ENCODE data around the gene TUBB8. TPM values are rescaled to one million over a fixed set of nuclear protein-coding genes. Genes with fewer than 3 reads are reported as not detected.

The TUBB8 gene
- not detected for total RNA-seq (2013)
- polyA plus RNA-seq (under 1 TPM in 1 of 3 donors, not detected in 2; 0.43 TPM), polyA minus RNA-seq (not detected in 2 replicates), total RNA-seq (0 to 0.35 (median 0.07) reads per million in 11 experiments)

GRCh38 chr10:48996-49395 lies at the start of gene TUBB8:
TUBB8 (minus strand) TSS chr10:49296; CDS start chr10:49238, 58 bp downstream.
- Mint-ChIP-seq H3K27me3 (ENCODE audit: low read depth in 3 of 3) (peaks cover 0 to 7% (median 5%) of the 10 kb centered on the region in 3 donors), H3K4me1 (no peaks in the 10 kb centered on the region), H3K4me3 (no peak within 1 kb of the TSS), H3K9me3 (peaks cover 0 to 3% (median 0%) of the 10 kb centered on the region in 7 donors), H3K27ac (peak within 1 kb of the TSS in 1 of 7 donors; percentile 31), H3K36me3 (no peaks in the 10 kb centered on the region)
- no peak within 1 kb of the TSS for H3K4me2 ChIP-seq (replicated peaks; ENCODE audit: extremely low read depth, low read length, poor library complexity, severe bottlenecking)
- intact Hi-C loops (cut with micrococcal nuclease): no loop called here
- no peak within 1 kb of the TSS for H3K27ac ChIP-seq (ENCODE audit: low read depth in 1 of 2, low read length in 2 of 2)
- no peak within 1 kb of the TSS for H3K9ac ChIP-seq (ENCODE audit: insufficient read depth, low read length, poor library complexity, severe bottlenecking)
- 58% methylated on average over 30 of the region's 34 CpGs for WGBS (ENCODE audit: insufficient coverage)
- no peak for DNase-seq
- H2AFZ ChIP-seq (ENCODE audit: insufficient read depth, low read depth, low read length, poor library complexity, severe bottlenecking): no peak within 1 kb of the TSS
- no peaks in the 10 kb centered on the region for H3K4me1 ChIP-seq (ENCODE audit: control insufficient read depth in 1 of 2, insufficient read depth in 2 of 2, low read length in 2 of 2)
- no peak within 1 kb of the TSS for H3K4me3 ChIP-seq (replicated peaks in 1 of 3; ENCODE audit: low read depth in 2 of 3, low read length in 3 of 3)
- H3K27me3 ChIP-seq (ENCODE audit: control insufficient read depth in 2 of 2, insufficient read depth in 2 of 2, low read length in 2 of 2): no peaks in the 10 kb centered on the region
- no peaks in the 10 kb centered on the region for H3K9me3 ChIP-seq (replicated peaks in 1 of 2; ENCODE audit: control insufficient read depth in 1 of 2, insufficient read depth in 1 of 2, low read length in 2 of 2)
- H4K20me1 ChIP-seq (ENCODE audit: insufficient read depth, low read length): no peaks in the 10 kb centered on the region
- no peaks in the 10 kb centered on the region for H3K79me2 ChIP-seq (ENCODE audit: insufficient read depth, low read length)
- no peaks in the 10 kb centered on the region for H3K36me3 ChIP-seq (replicated peaks in 1 of 2; ENCODE audit: control insufficient read depth in 1 of 2, insufficient read depth in 2 of 2, low read length in 2 of 2)
- no peak for TF ChIP-seq CTCF (IDR thresholded peaks at IDR 0.05)

GRCh38 chr10:96466-96865 lies 47.4 kb upstream of the TUBB8 start:
- TF ChIP-seq CTCF (IDR thresholded peaks at IDR 0.05): no peak
- Histone ChIP-seq H3K27ac (ENCODE audit: low read depth in 1 of 2, low read length in 2 of 2) (no peak overlapping the region), H3K27me3 (ENCODE audit: control insufficient read depth in 2 of 2, insufficient read depth in 2 of 2, low read length in 2 of 2) (no peaks in the 10 kb centered on the region), H3K36me3 (replicated peaks in 1 of 2; ENCODE audit: control insufficient read depth in 1 of 2, insufficient read depth in 2 of 2, low read length in 2 of 2) (no peaks in the 10 kb centered on the region), H3K4me3 (replicated peaks in 1 of 3; ENCODE audit: low read depth in 2 of 3, low read length in 3 of 3) (no peak overlapping the region), H3K9ac (ENCODE audit: insufficient read depth, low read length, poor library complexity, severe bottlenecking) (no peak overlapping the region), H2AFZ (ENCODE audit: insufficient read depth, low read depth, low read length, poor library complexity, severe bottlenecking) (no peak overlapping the region), H3K4me2 (replicated peaks; ENCODE audit: extremely low read depth, low read length, poor library complexity, severe bottlenecking) (no peak overlapping the region), H3K79me2 (ENCODE audit: insufficient read depth, low read length) (no peaks in the 10 kb centered on the region), H3K9me3 (replicated peaks in 1 of 2; ENCODE audit: control insufficient read depth in 1 of 2, insufficient read depth in 1 of 2, low read length in 2 of 2) (peaks cover 31 to 32% of the 10 kb centered on the region in 2 donors), H3K4me1 (ENCODE audit: control insufficient read depth in 1 of 2, insufficient read depth in 2 of 2, low read length in 2 of 2) (no peaks in the 10 kb centered on the region), H4K20me1 (ENCODE audit: insufficient read depth, low read length) (no peaks in the 10 kb centered on the region)
- Mint-ChIP-seq H3K27me3 (ENCODE audit: low read depth in 3 of 3) (peaks cover 0 to 5% (median 3%) of the 10 kb centered on the region in 3 donors), H3K9me3 (peaks cover 19 to 47% (median 35%) of the 10 kb centered on the region in 7 donors), H3K27ac (no peak overlapping the region), H3K4me1 (no peaks in the 10 kb centered on the region), H3K36me3 (no peaks in the 10 kb centered on the region), H3K4me3 (no peak overlapping the region)
- DNase-seq: no peak
- WGBS (ENCODE audit: insufficient coverage): 27% methylated on average over 1 of the region's 1 CpG
- intact Hi-C loops (cut with micrococcal nuclease): no loop called here
